Right lobe of liver (tissue), 6 donors: ENCODE results near the gene GPR176. TPM values are rescaled to one million over a fixed set of nuclear protein-coding genes. Genes with fewer than 3 reads are reported as not detected.
A peak's percentile ranks its signal among the peaks of the same experiment; 100 is the strongest.

Experiments used
- ATAC-seq, 4 donors: fragments of 200-7000 bp; cut with Tn5 transposase; one replicate each; pipeline ENCODE4 v1.9.1; 2020; ENCODE audit warnings: mild to moderate bottlenecking in 4 of 4, moderate library complexity in 4 of 4
- DNase-seq, 3 donors: peaks; one replicate each; pipeline ENCODE4 v3.0.0-alpha.2; 2020
- H3K27ac ChIP-seq, 3 donors: fragments of 200-600 bp; one replicate each; pipeline ENCODE4 v1.8.0; 2022
- H3K27me3 ChIP-seq, 2 donors: fragments of 200-600 bp; one replicate each; pipeline ENCODE4 v1.8.0; 2022
- H3K36me3 ChIP-seq, 4 donors: fragments of 200-600 bp; sonication (generic) in 1 of 4; one replicate each; pipeline versions ENCODE4 v1.5.1 to v1.8.0; 2017 to 2022; ENCODE audit warnings: control low read depth in 1 of 4
- H3K4me1 ChIP-seq, 4 donors: fragments of 200-600 bp; sonication (generic) in 1 of 4; one replicate each; pipeline versions ENCODE4 v1.5.1 to v1.8.0; 2017 to 2022; ENCODE audit warnings: control low read depth in 1 of 4
- H3K4me3 ChIP-seq, 3 donors: fragments of 200-600 bp; one replicate each; pipeline ENCODE4 v1.8.0; 2022
- H3K9me3 ChIP-seq, 4 donors: fragments of 200-600 bp; sonication (generic) in 1 of 4; one replicate each; pipeline versions ENCODE4 v1.5.1 to v1.8.0; 2017 to 2022; ENCODE audit warnings: control low read depth in 1 of 4
- POLR2A ChIP-seq: fragments of 450-650 bp; IDR thresholded peaks from one replicate; pipeline ENCODE4 v1.6.1; 2017; ENCODE audit warnings: antibody characterized with exemption, mild to moderate bottlenecking
- WGBS: methylation state at CpG from one replicate; pipeline ENCODE4 v1.1.6; 2018; ENCODE audit warnings: low coverage, low lambda C conversion rate; ENCODE audit not compliant: insufficient coverage; ENCODE audit errors: missing lambda C conversion rate; 5-methylcytosine and 5-hydroxymethylcytosine counted together
- intact Hi-C, 2 donors: fragments of 100-400 bp; cut with DNase I; formaldehyde crosslinking; loops; one replicate each; pipeline versions ENCODE4 v1.11.2 to v1.14.1; 2022
- total RNA-seq, 6 experiments: library from RNA; depleted of rRNA in 2 of 6; stranded (reverse); fragments of >200 nt in 2 of 6; fragmentation: NEBNext Ultra II Directional in 3 of 6; extraction: Animal tissue kit (Norgen Biotek cat#: 25700) in 3 of 6; gene quantifications; one replicate each; pipeline versions ENCODE4 v1.1.0 to v1.2.4, GENCODE V29; 2016 to 2023
- TF ChIP-seq, protein P1 (sequence below), 4 donors: fragments of 200-600 bp in 3 of 4; fragments of 450-650 bp in 1 of 4; IDR thresholded peaks; one replicate each; pipeline versions ENCODE4 v1.5.1 to v1.8.0; 2016 to 2022; ENCODE audit warnings: antibody characterized with exemption in 4 of 4, mild to moderate bottlenecking in 2 of 4
- donor health status: DM: no; HTN: yes; CAD: no.
- donor health status: DM: no; HTN: no; CAD: no.
- donor health status: DM: no; HTN: no; CAD: no.
- donor health status: DM: no; HTN: yes; CAD: no.
- donor health status: DM: no; HTN: yes; CAD: no.

Gene GPR176
- total RNA-seq, 6 experiments from 2014 or later = 0.59 to 2.1 (median 1.3) TPM

DNA sequence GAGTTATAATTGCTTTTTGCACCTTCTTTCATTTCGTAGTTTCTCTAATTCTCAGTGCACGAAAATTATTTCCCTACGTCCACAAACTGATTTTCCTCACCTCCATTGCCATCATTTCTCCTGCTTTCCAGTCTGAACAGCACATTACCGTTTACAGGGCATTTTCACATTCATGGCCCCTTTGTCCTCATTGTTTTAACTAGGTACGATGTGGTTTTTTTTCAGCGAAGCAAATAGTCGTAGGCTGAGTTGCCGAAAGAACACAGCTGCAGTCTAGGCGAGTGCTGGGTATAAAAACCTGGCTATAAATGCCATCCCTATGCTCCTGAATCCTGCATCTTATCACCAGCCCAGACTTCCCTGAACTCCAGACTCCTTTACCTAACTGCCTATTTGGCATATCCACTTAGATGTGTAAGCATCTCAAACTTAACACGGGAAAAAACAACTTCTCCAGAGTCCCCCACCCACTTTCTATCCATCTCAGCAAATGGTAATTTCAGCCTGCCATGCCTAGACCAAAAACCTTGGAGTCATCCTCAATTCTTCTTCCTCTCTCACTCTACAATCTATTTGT is 136.7 kb downstream of the GPR176 start:
- Histone ChIP-seq H3K4me1 (peaks cover 0 to 19% (median 8%) of the 10 kb centered on the region in 4 donors), H3K27me3 (no peaks in the 10 kb centered on the region), H3K36me3 (no peaks in the 10 kb centered on the region), H3K9me3 (no peaks in the 10 kb centered on the region), H3K27ac (peak overlapping the region in 2 of 3 donors; percentile 16 to 20), H3K4me3 (peak overlapping the region; percentile 77 to 85 (median 79))
- intact Hi-C loops = no loop called here
- WGBS = 2% methylated on average over 10 of the region's 10 CpGs
- ATAC-seq = no peak
- no peak for TF ChIP-seq POLR2A
- TF ChIP-seq, protein P1, sequence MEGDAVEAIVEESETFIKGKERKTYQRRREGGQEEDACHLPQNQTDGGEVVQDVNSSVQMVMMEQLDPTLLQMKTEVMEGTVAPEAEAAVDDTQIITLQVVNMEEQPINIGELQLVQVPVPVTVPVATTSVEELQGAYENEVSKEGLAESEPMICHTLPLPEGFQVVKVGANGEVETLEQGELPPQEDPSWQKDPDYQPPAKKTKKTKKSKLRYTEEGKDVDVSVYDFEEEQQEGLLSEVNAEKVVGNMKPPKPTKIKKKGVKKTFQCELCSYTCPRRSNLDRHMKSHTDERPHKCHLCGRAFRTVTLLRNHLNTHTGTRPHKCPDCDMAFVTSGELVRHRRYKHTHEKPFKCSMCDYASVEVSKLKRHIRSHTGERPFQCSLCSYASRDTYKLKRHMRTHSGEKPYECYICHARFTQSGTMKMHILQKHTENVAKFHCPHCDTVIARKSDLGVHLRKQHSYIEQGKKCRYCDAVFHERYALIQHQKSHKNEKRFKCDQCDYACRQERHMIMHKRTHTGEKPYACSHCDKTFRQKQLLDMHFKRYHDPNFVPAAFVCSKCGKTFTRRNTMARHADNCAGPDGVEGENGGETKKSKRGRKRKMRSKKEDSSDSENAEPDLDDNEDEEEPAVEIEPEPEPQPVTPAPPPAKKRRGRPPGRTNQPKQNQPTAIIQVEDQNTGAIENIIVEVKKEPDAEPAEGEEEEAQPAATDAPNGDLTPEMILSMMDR (IDR thresholded peaks at IDR 0.05) = no peak
- DNase-seq = no peak

DNA sequence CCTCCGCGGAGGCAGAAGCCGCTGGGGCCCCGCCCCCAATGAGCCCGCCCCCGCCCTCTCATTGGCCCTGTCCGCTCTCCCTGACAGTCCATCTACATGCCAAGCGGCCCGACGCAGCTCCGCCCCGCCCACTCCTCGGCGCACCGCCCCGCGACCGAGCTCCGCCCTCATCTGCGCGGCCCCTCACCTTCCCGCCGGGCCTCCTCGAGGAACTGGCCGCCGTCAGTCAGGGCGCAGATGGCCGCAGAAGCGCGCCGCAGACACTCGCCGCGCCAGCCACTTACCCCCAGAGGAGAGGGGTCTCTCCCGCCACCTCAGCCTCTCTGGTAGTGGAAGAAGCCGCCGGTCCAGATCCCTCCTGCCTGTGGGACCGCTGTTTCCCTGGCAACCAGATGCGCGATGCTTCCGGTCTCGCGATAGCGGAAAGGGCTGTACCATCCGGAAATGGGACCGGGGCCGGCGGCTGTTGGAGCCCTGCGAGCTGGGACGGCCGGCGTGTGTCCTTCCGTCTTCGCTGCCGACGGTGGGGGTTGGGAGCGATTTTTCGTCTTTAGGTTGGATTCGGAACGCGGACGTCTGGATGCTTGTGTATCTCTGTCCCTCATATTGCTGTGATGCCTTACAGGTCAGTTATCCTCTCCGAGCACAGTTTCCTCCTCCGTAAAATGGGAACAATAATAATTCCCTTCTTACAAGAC is 137.5 kb downstream of the GPR176 start, which contains the start of gene FSIP1:
Gene FSIP1 (minus strand): TSS at position 401 of the 698 bp plus-strand sequence. CDS start 6,317 bp downstream, outside the sequence.
- 1% methylated on average over 30 of the region's 64 CpGs for WGBS
- H3K4me3 ChIP-seq = peak within 1 kb of the TSS; percentile 77 to 85 (median 79)
- peak; percentile 96 to 98 (median 98) for DNase-seq
- H3K36me3 ChIP-seq = no peaks in the 10 kb centered on the region
- TF ChIP-seq, protein P1 (IDR thresholded peaks at IDR 0.05) = no peak
- TF ChIP-seq POLR2A = peak; percentile 76
- peaks cover 0 to 19% (median 8%) of the 10 kb centered on the region in 4 donors for H3K4me1 ChIP-seq
- intact Hi-C loops = no loop called here
- H3K27me3 ChIP-seq = no peaks in the 10 kb centered on the region
- H3K27ac ChIP-seq = peak within 1 kb of the TSS; percentile 16 to 20 (median 20)
- H3K9me3 ChIP-seq = no peaks in the 10 kb centered on the region
- peak; percentile 94 to 99 (median 98) for ATAC-seq

- H3K4me1 ChIP-seq = peaks cover 0 to 16% (median 7%) of the 10 kb centered on the region in 4 donors
- H3K36me3 ChIP-seq = no peaks in the 10 kb centered on the region
- H3K4me3 ChIP-seq = peak overlapping the region; percentile 77 to 85 (median 79)
- no peaks in the 10 kb centered on the region for H3K27me3 ChIP-seq
- intact Hi-C loops = no loop called here
- H3K27ac ChIP-seq = peak overlapping the region in 1 of 3 donors; percentile 20
- TF ChIP-seq, protein P1 (IDR thresholded peaks at IDR 0.05) = no peak
- TF ChIP-seq POLR2A = no peak
- H3K9me3 ChIP-seq = no peaks in the 10 kb centered on the region
- DNase-seq = no peak
- WGBS = 44% methylated on average over 2 of the region's 2 CpGs
- no peak for ATAC-seq
Observed at GRCh38 chr15:39781967-39782302, 138.1 kb downstream of the GPR176 start.

DNA sequence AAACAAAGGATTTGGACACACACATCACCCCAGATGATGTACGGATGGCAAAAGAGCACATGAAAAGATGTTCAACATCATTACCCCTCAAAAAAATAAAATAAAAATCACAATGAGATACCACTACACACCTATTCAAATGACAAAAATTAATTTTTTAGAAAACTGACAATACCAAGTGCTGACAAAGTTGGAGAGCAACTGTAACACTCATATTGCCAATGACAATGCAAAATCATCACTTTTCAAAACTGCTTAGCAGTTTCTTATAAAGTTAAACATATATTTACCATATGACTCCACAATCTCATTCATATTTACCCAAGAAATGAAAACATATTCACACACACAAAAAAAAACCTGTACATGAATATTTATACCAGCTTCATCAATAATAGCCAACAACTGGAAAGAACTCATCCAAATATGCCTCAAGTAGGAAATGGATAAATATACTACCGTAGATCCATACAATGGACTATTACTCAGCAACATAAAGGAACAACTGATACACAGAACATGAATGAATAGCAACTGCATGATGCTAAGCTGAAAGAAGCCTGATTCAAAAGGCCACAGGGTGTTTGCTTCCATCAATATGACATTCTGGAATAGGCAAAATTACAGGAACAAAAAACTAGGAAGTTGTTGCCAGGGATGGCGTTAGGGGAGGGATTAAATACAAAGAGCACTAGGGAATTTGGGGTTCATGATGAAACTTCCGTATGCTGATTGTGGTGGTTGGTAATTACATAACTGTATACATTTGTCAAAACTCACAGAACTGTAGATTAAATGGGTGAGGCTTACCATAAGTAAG is 138.7 kb downstream of the GPR176 start:
- no peak for DNase-seq
- H3K9me3 ChIP-seq = no peaks in the 10 kb centered on the region
- no peaks in the 10 kb centered on the region for H3K27me3 ChIP-seq
- intact Hi-C loops = no loop called here
- no peaks in the 10 kb centered on the region for H3K36me3 ChIP-seq
- peaks cover 0 to 10% (median 2%) of the 10 kb centered on the region in 4 donors for H3K4me1 ChIP-seq
- no peak overlapping the region for H3K27ac ChIP-seq
- ATAC-seq = no peak
- TF ChIP-seq, protein P1 (IDR thresholded peaks at IDR 0.05) = no peak
- TF ChIP-seq POLR2A = no peak
- WGBS = 80% methylated on average over 4 of the region's 4 CpGs
- no peak overlapping the region for H3K4me3 ChIP-seq
